Stimulated activated CD8-positive, alpha-beta memory T cell treated with anti-CD3 and anti-CD28 coated beads, Interleukin-7, amount 100 ng/mL, for 24 hours (primary cell): ENCODE measurements around the gene ZBTB7C.
A peak's percentile ranks its signal among the peaks of the same experiment; 100 is the strongest.

Source experiments
- DNase-seq: peaks from one replicate; pipeline ENCODE4 v3.0.0-alpha.2; 2020; ENCODE audit warnings: low read depth

The ZBTB7C gene

DNA sequence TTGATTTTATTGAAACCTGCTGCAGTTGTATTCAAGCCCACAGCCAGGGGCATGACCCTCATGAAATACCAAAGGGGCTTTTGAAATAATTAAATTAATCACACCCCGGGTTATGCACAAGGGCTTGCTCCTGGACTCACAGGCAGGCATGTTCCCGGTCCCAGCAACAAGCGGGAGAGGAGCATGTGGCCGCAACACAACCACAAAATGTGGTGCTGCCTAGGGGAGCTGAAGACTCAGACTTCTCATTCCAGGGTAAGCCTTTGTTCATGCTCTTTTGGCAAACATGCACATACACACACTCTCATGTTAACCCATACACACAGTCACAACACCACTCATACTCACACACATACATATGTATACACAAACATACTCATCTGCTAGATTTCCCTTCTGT, 245.1 kb downstream of the ZBTB7C start:
- no peak for DNase-seq

DNA sequence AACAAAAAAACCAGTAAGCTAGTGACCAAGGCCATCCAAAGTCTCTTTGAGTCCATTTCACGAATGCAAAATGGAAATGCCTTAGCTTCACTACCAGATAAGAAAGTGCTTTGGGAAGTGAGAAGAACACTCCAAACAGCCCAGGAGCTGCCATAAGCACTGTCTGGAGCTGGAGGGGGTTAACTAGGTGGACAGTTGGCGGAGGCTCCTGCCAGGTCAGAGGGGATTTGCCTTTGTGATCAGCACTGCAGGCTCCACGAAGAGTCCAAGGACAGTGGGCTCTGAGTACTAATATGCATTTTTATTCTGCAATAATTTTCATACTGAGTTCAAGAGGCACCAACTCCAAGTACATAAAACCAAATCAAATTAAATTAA, 245.5 kb downstream of the ZBTB7C start:
- no peak for DNase-seq

DNA sequence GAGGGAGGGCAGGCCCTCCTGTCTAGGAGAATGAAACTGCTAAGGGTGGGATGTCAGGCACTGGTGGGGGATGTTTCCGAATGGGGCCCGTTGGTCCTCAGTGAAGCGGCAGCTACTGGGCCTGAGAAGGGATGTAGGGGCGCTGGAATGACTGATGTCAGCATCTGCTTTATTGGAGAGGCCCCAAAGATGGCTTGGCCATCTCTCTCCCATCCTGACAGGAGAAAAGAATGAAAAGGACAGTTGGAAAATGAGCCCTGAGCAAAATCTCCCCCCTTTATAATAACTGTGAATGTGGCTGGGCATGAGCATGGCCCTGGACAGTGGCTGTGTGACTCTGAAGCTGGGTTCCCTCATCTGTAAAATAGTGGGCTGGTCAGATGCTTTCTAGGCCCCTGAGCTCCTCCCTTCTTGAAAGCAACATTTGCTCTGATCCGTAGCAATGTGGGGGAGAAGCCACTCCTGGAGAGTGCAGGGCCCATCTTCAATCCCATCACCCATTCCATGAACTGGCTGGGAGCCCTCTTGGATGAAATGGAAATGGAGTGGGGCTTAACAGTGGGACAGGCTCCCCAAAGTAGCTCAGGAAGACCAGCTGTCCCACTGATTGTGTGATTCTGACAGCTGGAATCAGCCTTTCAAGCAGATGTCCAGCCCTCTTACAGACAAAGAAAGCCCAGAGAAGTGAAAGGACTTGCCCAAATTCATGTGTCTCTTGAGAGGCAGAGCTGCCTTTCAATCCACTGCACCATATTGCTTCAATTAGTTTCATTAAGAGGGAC, 246.0 kb downstream of the ZBTB7C start:
- no peak for DNase-seq

DNA sequence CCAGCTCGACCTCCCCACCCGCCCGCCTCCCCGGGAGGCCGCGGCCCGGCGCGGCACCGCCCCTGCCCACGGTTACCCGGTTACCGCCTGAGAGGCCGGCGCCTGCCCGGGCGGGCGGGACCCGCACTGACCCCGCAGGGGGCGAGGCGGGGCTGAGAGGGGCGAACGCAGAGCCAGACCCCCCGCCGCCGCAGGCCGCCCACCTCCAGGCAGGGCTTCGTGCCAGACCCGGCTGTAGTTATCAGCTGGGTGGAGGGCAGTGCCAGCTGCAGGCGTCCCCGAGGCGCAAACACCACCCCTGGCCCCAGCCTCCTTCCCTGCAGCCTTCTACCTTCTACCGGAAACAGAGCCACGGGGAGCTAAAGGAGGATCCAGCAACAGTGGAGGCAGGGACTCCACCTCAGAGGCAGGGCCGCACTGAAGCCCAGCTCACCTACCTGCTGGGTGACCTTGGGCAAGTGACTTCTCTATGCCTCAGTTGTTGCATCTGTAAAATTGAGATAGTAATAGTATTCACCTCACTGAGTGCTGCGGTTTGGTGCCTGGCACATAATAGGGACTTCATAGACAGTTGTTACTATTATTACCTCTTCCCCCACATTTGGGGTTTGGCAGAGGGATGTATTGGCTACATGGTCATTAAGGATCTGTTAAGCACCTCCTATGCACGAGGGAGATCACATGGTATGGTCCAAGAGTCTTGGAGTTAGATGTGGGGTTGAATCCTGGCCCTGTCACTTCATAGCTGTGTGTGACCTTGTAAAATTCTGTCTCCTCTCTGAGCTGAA, 247.1 kb downstream of the ZBTB7C start:
- no peak for DNase-seq

DNA sequence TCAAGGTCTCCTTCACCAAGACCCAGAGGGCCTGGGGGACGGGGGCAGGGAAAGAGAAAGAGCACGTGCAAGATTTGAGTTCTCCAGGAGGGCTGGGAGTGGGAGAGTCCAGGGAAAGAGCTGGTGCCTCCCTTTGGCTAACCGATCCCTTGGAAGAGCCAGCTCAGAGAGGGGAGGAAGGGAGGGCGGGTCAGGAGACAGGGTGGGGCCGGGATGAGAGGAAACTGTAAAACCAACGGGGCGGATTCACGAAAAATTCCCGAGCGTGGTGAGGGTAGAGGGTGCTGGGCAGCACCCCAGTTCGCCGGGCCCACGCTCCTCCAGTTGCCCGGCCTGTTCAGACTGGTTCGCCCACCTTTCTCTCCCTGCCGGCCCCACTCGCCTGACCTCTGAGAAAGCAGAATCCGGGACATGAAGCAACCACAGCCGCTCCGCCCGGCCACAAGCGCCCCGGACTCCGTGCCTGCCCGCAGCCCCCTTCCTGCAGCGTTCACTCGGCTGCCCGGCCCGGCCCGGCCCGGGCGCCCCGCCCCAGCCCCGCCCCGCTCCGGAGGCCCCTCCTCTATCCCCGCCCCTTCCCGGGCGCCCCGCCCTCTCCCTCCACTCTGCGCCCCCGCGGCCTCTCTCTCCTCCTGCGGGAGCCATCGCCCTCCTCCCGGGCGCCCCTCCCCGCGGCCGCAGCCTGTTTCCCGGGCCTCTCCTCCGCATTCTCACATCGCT, 247.8 kb downstream of the ZBTB7C start:
- DNase-seq: peak; percentile 26

DNA sequence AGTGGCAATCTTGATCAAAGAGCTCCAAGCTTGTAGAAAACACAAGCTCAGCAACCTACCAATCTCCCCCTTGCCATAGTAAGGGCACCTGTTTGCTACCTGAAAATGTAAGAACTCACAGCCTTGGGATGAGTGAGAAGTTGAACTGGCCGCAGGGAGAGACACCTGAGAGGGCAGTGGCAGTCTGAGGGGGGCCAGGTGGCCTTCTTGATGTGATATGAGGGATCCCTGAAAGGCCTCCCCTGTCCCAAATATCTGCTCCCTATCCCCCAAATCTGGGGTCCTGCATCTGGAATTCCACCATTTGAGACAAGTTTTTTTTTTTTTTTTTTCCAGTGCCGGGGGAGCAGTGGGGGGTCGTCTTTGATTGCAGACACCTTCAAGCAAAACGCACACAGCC, 248.6 kb downstream of the ZBTB7C start:
- no peak for DNase-seq

DNA sequence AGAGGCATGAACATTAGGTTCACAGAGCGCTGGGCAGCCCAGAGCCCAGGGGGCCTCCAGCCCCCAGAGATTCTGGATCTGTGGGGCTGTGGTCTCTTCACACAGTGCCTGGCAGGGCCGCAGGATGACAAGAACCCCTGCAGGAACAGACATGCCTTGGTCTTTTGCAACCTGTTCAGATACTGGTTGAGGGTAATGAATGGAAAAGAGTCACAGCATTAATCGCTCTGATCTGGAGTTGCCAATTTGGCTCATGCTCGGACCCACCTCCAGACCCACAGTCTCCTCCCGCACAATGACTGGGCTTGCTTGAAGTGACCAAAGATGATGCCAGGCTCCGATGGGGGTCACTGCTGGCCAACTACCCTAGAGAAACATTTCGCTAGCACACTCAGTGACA, 249.4 kb downstream of the ZBTB7C start:
- DNase-seq: no peak

DNA sequence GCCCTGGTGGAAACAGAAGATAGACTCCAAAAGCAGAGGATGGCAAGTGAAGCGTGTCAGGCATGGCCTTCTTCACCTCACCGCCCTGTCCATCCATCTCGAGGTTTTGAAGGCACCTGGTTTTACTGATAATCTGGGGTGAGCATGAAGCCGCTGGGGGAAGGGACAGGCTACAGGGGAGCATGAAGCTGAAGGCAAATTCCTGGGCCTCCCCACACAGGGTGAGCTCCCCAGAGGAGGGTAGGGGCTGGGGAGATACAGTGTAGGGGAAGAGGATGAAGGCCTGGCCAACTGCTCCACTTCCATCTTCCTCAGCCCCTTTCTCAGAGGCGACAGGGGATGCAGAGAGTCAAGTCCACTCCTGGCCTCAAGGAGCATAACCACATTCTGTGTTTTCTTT, 250.5 kb downstream of the ZBTB7C start:
- no peak for DNase-seq

DNA sequence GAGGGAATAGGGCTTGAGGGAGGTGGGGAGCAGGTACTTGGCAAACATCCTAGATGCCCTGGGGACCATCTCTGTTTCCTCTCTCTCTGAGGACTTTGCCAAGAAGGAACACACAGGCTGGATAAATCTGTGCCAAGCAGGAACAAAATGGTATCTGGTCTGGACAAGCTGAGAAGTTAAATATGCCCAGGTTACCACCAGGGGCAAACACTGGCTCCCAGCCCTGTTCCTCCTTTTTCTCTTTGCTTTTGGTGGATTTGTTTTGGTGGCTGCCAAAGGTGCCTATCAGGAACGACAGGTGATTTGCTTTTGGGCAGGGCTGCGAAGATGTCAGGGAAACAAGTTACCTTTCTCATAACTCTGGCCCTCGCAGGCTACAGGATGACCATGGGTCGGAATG, 251.2 kb downstream of the ZBTB7C start:
- no peak for DNase-seq

DNA sequence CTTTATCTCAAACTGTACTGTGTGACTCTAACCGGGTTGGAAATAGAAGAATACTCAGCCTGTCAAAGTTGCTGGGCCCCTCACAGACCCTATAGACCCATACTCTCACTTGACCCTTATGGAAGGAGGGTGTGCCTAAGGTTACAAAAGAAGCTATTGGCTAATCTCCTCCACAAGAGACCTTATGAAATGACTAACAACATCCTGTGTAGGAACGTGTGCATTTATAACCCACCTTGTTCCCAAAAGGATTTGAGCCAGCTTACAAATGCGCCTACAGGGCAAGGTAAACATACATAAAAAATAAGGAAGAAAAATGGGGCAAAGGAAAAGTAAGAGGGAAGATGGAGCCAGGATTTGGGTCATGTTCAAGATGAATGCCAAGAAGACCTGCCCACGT, 253.3 kb downstream of the ZBTB7C start:
- DNase-seq: no peak

DNA sequence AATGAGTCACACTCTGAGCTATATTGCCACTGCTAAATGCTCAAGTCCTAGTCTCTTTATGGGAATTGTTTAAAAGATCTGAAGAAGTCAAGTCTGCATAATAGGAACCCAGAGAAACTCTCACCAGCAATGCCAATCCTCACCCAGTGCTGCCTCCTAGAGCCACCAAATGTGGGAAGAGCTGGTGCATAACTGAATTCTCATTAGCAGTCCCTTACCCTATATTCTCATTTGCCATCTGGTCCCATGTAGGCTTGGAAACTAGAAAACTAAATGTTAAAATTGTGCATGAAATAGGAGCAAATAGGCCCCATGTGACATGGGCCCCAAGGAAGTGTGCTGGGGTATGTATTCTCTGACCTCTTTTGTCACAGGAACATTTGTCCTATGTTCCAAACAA, 254.4 kb downstream of the ZBTB7C start:
- DNase-seq: no peak

DNA sequence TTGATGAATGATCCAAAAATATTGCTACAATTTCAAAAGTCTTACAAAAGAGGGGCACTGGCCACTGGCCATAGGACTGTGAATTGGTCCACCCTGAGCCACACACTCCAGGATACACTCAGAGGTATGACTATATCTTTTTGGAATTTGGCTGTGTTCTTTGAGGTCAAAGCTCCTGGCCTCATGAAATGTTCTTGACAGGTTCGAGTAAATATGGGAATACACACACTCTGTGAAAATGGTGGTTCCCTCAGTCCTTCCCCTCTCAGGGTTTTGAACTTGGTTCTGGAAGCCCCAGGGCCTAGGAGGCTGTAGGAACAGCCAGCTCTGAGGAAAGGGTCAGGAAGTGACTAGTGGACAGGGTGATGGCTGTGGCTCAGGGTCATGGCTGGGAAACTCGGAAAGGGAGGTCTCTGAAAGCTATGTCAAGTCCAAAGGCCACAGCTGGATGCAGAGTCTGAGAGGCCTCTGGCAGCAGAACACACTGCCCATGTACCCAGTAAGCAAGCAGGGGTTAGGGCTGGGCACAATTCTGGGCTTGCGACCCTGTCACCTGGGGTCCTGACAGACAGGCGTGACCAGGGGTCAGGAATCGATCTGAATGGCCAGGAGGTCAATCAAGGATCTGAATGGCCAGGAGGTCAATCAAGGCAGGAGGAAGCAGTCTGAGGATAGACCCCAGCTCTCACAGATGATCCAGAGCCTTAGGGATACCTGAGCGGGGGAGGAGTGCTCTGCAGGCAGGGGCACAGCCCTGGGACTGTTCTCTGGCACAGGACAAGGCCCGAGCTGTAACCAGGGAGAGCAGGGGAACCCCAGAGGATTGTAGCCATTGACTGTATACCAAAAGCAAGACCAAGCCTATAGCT, 255.3 kb downstream of the ZBTB7C start:
- no peak for DNase-seq

DNA sequence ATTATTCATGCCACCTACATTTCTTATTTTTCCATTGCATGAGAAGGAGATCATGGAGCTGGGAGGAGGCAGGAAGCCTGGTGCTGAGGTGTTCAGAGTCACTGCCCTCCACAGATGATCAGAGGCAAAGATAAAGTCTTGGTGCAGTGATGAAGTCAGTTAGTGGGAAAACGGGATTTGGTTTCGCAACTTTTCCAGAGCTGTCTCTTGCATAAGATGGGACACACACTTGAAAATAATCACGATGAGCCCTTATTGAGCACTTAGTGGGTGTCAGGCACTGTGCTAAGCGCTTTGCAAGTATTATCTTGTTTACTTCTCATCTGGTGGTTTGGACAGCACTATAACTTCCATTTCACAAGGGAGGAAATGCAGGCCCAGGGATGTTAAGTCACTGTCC, 256.6 kb downstream of the ZBTB7C start:
- no peak for DNase-seq

DNA sequence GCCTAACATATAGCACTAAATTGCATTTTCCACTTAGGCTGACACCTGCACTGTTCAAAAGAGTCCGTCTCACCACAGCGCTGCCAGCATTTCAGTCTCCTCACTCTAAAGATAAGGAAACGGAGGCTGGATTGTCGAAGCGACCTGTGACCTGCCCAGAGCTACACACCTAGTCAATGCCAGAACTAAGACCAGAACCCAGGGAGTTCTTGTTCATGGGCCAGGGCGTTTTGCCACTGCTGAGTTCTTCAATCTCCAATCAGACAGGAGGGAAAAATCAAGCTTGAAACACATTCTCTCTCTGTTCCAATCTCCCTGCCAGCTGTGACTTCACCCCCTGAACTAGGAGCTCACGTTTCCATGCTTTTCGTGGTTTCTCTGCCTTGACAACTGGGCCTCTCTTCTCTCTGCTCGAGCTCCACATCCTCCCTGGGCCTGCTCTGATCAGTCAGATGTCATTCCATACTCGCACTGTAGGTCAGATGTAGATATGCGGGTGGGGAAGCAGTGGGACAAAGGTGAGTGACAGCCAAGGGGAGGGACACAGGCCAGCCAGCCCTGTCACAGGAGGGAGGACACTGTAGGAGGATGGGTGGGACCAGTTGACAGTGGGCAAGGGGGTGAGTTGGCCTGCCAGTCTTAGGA, 257.6 kb downstream of the ZBTB7C start:
- no peak for DNase-seq

DNA sequence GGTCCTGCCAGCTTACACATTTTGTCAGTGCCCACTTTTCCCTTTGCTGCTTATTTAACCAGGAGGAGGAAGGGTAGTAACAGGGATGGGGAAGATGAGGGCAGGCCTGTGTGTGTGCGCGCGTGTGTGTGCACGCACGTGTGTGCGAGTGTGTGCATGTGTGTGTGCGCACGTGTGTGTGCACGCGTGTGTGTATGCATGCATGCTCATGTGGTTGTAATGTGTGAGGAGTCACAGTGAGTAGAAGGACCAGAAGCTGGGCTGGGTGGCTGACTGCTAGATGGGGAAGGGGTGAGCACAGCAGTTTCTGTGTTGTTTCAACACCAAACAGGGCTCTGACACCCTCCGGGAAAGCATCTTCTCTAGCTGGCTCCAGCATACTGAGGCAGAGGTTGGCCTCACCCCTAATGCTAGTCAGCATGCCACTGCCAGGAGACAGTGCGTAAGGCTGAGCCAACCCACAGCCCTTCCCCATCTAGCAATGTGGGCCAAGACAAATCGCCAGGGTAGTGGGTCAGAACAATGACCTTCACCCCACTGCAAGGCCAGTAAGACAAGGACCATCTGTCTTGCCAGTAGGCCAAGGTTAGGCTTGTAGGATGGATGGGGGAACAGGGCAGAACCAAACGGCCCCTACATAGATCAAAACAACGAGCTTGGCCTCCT, 260.0 kb downstream of the ZBTB7C start:
- DNase-seq: no peak

DNA sequence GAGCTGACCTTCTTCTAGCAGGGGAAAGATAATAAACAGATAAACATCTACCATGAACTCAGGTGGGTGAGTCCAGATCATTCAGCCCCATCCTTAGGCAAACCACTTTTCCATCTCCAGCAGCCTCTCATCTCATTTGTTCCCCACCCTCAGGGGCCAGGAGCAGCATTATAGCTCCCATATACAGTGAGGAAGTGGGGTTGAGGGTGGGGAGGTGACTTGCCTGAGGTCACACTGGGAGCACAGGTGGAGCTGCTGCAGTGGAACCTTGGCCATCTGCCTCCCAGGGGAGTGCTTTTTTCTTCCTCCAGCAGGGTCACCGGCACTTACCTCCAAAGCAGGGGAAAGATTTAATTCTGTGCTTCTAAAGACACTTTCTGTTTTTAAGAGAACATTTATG, 266.2 kb downstream of the ZBTB7C start:
- no peak for DNase-seq

DNA sequence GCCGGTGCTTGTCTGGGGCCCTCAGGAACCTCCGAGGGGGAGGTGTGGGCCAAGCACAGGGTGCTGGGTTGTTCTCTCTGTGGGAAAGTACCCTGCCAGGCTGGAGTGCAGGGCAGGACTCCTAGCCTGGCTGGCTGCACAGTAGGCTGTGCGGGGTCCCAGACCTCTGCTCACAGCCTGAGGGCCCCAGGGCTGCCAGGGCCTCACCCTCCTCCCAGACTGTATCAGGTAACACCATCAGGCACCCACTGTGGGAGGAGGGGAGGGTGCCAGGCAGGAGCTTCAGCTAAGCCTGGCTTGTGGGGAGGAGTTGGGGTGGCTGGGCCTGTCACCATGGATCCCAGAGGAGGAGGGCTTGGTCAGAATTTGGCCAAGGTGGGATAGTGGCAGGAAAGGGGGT, 266.8 kb downstream of the ZBTB7C start:
- DNase-seq: no peak

DNA sequence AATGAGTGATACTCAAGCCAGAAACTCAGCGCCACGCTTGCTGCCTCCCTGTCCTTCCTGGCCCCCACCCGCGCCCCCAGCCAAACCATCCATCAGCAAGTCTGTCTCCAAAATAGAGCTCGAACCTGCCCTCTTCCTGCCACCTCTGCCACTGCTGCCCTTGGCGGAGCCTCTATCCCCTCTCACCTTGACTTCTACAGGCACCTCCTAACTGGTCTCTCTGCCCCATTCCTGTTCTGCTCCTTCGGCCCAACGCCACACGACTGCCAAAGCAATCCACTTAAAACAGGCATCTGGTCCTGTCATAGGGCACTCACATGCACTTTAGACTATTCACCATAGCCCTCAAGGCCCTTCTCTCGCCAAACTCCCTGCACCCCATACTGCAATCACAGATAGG, 268.5 kb downstream of the ZBTB7C start:
- DNase-seq: no peak

DNA sequence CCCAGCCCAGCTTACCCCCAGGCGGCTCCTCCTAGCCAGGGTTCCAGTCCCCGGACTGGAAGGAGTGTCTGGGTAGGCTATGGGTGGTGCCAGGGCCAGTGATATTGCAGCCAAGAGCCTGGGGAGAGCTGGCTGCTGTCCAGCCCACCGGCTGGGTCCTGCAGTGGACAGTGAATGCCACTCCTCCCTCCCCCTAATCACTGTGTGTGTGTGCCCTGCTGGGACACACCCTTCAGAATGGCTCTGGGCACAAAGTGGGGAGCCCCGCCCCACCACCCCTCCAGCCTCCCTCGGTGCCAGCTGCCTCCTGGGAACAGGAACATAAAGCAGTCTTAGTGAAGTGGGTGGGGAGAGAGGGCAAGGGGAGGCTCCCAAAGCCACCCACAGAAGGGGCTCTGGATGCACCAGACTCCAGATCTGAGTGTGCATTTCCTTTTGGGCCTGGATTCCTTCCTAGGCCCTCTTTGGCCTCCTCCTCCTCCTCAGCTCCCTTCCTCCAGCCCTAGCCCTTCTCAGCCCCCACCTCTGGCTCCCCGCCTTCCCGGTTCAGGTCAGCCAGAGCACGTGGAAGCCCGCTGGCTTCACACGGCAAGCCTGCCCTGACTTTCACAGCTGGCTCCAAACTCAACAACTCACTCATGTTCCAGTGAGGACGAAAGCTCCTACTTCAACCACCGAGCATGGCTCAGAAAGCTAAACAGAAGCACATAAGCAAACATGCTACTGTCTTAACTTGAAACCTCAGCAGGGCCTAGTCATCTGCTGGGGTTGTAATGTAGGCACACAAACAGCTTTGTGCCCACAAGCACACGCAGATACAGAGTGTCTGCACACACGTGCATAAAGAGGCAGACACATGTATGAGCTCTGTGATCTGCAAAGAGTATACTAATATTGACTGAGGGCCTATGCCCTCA, 269.5 kb downstream of the ZBTB7C start:
- no peak for DNase-seq
